HG03097 (cell line): ENCODE results near the gene SLC22A7.

ENCODE experiments used
- ATAC-seq: cut with Tn5 transposase; IDR thresholded peaks from one replicate; pipeline ENCODE4 v1.9.1; 2021; ENCODE audit not compliant: unreplicated experiment, low FRiP score

SLC22A7 gene

DNA sequence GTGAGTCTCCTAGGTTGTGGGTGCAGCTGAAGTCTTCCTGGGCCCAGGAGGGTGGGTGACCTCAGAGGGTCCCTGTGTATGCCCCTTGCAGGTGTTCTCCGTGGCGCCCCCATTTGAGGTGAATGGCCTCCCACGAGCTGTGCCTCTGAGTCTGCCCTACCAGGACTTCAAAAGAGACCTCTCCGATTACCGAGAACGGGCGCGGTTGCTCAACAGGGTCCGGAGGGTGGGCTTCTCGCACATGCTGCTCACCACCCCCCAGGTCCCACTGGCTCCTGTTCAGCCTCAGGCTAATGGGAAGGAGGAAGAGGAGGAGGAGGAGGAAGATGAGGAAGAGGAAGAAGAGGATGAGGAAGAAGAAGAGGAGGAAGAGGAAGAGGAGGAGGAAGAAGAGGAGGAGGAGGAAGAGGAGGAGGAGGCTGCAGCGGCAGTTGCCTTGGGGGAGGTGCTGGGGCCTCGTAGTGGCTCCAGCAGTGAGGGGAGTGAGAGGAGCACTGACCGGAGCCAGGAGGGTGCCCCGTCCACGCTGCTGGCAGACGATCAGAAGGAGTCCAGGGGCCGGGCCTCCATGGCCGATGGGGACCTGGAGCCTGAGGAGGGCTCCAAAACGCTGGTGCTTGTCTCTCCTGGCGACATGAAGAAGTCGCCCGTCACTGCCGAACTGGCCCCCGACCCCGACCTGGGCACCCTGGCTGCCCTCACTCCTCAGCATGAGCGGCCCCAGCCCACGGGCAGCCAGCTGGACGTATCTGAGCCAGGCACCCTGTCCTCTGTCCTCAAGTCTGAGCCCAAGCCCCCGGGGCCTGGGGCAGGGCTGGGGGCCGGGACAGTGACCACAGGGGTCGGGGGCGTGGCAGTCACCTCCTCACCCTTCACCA lies 15.2 kb upstream of the SLC22A7 start:
- ATAC-seq = no peak

DNA sequence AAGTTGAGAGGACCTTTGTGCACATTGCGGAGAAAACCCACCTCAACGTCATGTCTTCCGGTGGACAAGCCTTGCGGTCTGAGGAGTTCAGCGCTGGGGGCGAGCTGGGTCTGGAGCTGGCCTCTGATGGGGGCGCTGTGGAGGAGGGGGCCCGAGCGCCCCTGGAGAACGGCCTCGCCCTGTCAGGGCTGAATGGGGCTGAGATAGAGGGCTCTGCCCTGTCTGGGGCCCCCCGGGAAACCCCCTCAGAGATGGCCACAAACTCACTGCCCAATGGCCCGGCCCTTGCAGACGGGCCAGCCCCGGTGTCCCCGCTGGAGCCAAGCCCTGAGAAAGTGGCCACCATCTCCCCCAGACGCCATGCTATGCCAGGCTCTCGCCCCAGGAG lies 14.6 kb upstream of the SLC22A7 start:
- no peak for ATAC-seq

DNA sequence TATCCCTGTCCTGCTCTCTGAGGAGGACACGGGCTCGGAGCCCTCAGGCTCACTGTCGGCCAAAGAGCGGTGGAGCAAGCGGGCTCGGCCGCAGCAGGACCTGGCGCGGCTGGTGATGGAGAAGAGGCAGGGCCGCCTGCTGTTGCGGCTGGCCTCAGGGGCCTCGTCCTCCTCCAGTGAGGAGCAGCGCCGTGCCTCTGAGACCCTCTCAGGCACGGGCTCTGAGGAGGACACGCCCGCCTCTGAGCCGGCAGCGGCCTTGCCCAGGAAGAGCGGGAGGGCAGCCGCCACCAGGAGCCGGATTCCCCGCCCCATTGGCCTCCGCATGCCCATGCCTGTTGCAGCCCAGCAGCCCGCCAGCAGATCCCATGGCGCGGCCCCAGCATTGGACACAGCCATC lies 14.2 kb upstream of the SLC22A7 start:
- no peak for ATAC-seq

DNA sequence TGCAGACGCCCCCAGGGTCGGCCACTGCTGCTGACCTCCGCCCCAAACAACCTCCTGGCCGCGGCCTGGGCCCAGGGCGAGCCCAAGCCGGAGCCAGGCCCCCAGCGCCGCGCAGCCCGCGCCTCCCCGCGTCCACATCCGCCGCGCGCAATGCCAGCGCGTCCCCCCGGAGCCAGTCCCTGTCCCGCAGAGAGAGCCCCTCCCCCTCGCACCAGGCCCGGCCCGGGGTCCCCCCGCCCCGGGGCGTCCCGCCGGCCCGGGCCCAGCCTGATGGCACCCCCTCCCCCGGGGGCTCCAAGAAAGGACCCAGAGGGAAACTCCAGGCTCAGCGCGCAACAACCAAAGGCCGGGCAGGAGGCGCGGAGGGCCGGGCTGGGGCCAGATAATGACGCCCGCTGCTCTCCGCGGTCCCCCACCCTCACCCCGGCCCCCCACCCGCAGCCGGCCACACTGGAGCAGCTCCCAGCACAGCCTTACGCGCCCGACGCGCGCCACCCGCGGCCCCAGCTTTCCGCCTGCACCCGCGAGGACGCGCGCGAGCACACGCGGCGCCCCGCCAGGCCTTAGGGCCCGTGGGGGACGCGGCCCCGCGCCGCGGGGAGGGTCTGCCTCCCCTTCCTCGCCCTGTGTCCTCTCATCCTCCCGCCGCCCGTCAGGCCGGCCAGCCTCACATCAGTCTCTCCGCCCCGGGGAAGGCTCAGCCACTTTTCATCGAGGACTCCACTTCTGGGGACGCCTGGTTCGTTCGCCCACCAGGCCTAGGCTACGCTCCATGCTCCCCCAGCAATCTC lies 12.9 kb upstream of the SLC22A7 start:
- no peak for ATAC-seq

DNA sequence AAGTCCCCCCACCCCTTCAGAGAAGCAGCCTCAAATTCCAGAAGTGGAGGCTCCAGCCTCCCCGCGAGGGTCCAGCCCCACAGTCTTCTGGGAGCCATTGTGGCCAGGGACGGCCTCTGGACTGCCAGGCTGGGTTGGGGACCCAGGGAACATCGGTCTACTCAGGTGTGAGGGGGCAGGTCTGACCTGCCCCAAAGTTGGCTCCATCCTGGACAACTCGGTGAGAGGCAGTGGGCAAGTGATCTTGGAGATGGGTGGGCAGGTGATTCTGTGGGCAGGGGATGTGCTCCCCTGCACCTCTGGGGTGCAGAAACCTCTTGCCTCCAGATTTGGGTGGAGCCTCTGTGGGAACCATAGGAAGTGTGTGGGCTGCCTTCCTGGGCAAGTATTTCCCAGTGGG lies 12.2 kb upstream of the SLC22A7 start:
- no peak for ATAC-seq

DNA sequence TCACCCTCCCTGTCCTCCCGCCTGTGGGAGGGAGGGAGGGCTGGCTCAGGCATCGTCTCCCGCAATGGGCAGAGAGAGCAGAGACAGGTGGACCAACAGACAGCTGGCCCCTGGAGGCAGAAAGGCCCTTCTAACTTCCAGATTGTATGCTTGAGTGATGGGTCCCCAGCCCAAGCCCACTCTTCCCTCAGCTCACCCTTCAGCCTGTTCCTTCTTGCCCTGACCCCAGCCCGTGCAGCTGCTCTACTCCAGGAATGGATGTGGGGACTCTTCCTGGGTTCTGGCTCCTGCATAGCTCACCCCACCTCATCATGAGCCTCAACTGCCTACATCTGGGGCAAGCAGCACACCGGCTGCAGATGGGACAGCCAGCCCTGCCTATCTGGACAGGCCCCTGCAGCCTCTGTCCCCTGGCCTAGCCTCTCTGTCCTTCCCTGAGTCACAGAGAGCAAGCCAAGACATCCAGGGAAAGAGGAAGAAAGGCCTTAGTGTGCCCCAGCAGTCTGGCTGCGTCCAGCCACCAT lies 11.5 kb upstream of the SLC22A7 start:
- no peak for ATAC-seq

DNA sequence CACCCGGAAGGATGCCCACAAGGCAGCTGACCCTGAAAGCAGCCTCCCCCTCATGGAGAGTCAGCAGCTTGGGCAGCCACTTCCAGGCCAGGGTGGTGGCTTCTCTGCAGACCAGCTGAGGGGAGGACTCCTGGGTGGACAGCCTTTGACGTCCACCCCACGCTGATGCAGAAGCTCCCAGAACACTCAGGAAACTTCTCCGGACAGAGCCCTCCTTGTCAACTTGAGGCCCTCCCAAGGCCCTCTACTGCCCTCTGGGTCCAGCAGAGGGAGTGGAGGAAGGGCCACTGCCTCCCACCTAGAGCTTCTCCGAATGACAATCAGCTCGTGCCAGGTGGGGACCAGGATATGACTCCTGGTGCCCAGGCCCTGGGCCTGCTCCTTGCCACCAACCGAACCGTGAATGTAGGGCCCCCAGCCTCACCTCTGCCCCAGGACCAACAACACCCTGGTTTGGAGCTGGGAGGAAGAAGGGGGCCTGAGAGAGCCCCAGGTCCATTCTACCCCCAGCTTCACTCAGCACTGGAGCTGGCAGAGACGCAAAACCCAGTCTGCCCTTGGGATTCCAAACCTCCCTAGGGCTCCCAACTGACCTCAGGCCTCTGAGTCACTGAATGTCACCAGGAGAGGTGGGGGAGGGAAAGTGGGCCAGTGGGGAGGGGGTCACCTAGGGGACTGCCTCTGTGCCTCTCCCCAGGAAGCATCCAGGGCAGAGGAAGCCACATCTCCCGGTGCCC lies 10.9 kb upstream of the SLC22A7 start:
- ATAC-seq = no peak

DNA sequence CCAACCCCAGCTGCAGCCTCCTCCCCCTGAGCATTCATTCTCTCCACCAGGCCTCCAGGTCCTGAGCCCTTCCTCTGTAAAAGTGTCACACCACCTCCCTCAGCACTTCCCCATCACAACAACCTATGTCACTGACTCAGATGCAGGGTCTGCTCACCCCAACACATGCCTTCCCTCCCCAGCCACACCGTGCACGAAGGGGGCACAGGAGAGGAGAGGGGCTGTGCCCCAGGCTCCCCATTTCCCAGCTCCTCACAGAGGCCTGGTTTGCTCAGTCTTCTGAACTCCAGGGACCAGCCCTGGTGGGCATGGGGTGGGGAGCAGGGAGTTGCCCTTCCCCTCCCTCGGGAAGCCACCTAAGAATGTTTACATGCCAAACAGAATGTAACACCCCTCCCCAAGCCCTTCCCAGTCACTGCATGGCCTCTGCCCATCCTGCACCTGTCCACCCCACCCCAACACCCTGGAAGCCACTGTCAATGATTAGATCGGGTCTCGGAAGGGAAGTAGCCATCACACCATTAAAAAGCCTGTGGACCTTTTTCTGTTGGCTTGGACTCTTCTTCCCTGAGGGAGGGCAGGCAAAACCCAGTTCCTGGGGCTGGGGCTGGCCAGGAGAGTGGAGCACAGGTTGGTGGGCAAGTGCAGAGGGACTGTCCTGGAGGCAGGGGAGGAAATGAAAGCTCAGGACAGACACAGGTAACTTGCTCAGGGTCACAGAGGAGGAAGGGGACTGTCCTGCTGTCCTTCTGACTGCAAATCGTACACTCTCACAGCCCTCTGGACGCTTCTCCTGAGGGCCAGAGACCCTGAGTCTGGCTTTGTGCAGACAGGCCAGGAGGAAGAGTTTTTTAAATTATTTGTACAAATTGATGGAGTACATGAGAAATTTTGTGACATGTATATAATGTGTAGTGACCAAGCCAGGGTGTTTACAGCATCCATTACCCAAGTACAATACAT lies 10.1 kb upstream of the SLC22A7 start:
- no peak for ATAC-seq

DNA sequence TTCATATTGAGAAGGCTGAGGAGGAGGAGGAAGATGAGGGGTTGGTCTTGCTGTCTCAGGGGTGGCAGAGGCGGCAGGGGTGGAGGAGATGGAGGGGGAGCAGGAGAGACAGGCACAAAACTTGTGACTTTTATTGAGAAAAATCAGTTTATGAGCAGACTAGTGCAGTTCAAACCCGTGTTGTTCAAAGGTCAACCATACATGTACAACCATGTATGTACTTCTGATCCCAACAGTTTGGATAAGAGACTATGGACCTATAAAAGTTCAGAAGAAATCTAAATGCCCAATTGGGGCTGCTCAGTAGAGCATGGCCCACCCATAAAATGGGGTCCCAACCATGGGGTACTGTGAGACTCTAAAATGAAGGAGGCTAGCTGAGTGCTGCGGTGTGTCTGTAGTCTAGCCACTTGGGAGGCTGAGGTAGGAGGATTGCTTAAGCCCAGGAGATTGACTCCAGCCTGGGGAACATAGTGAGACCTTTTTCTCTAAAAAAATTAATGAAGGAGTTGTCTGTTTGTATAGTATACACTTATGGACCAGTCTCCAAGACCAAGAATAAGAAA lies 7.6 kb upstream of the SLC22A7 start:
- ATAC-seq = no peak

DNA sequence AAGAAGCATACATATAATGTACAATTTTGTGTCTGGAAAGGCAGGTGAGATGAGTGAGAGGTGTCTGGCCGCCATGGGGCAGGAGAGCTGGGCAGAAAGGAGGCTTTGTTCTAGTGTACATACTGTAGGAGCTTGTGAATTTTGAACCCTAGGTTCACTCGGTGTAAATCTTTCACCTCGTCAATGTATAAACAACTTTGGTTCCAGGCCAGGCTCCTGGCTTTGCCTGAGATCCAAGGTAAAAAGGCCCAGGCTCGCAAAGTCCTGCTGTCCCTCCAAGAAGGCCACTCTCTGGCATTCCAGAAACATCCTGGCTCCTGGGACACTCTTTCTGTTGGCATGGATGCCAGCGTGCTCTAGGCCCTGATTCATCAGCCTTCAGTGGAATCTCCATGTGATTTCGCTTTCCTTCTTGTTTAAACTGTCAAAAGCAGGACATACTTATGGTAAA lies 7.1 kb upstream of the SLC22A7 start:
- ATAC-seq = no peak

DNA sequence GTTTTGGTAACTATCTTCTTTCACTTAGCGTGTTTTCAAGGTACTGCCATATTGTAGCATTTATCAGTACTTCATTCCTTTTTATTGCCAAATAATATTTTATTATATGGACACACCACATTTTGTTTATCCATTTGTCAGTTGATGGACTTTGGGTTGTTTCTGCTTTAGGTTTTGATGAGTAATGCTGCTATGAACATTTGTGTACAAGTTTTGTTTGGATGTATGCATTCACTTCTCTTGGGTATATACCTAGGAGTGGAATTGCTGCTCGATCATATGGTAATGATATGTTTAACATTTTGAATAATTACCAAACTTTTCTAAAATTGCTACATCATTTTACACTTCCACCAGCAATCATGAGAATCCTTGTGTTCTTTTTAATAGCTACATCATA lies 6.4 kb upstream of the SLC22A7 start:
- no peak for ATAC-seq

DNA sequence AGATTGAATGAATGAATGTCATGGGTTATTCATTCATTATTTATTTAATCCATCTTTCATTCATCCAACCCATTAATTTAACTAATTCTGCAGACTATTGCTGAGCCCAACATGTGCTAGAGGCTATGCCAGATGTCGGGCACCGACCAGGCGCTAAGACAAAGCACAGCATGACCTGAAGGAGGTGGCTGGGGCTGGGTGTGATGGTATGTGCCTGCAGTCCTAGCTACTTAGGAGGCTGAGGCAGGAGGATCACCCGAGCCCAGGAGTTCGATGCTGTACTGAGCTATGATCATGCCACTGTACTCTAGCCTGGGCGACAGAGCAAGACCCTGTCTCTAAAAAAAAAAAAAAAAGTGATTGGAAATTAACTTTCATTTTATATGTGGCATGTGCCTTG lies 5.7 kb upstream of the SLC22A7 start:
- no peak for ATAC-seq

DNA sequence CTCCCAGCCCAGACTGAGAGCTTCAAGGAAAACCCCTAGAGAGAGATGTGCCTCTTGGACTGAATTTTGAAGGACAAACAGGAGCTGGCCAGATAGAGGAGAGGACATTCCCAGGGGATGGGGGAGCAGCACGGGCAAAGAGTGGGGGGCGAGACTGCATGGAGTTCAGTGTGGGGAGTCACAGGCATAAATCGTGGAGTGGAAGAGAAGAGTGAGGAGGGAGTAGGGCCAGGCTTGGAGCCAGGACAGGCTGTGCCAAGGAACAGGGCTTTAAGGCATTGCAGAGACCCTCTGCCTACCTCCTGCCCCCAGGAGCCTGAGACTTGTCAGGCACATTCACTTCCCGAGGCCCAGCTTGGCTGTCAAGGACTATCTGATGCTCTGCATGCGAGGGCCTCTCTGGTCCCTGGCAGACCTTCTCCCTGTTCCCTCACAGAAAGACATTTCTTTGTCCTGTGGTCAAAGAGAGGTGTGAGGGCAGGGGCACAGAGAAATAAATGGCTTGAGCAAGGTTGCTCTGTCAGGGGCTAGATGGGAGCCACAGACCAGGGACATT lies 5.2 kb upstream of the SLC22A7 start:
- ATAC-seq = no peak

DNA sequence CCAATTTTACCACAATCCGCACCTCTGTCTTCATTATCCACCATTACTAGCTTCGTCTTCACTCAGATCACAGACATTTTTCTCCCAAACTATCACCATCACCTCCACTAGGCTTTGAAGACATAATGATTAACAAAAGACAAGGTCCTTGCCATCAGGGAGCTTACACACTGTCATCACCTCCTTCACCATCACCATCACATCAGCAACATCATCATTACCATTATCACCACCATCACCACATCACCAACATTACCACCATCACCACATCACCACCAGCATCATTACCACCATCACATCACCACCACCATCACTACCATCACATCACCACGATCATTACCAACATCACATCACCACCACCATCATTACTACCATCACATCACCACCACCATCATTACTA lies 4.4 kb upstream of the SLC22A7 start:
- no peak for ATAC-seq

DNA sequence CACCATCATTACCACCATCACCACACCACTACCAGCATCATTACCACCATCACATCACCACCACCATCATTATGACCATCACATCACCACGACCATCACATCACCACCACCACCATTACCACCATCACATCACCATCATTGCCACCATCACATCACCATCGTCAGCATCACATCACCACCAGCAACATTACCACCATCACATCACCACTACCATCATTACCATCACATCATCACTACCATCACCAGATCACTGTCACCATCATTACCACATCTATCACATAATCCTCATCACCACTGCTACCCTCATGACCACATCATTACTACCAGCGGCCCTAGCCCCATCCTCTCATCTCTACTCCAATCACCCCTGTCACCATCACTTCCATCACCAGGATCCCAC lies 3.5 kb upstream of the SLC22A7 start:
- no peak for ATAC-seq

DNA sequence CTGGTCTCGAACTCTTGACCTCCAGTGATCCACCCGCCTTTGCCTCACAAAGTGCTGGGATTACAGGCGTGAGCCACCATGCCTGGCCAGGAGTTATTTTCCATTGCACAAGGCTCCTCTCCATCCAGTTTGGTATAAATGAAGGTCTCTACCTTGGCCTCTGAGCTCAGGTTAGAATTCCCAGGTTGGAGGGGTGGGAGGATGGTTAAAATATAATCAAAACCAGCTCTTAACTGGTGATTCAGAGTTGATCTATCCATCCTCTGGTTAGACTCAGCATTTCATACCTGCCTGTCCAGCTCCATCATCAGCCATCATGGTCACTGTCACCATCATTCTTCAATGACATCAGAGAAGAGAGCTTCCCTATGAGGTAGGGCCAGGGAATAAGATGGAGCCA lies 2.6 kb upstream of the SLC22A7 start:
- ATAC-seq = no peak

DNA sequence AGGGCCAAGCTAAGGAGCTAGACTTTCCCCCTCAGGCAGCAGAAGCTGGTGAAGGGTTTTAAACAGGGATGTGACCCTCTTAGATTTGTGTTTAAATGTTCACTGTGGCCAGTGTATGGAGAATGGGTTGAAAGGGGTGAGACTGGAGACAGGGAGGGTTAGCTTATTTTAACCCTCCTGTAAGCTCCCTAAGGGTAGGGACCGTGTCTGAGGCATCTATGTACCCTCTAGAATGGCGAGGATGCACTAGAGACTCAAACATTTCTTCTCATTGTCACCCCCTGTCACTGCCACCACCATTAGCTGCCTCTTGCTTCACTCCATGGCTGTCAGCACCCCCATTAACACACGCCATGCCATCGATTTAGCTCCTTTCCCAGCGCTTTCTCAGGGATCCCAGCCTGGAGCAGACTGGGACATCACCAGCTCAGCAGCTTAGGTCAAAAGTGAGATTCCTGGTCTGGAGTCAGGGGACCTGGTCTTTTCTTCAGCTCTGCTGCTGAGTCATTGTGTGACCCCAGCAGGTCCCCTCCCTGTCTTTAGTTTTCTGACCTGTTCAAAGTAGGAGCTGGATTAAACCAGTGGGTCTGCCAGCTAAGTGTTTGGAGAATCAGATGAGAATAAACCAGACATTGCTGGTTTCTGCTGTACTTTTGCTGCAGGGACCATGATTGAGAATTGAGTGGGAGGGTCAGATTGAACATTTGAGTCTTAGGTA lies 1.1 kb upstream of the SLC22A7 start:
- ATAC-seq = no peak

DNA sequence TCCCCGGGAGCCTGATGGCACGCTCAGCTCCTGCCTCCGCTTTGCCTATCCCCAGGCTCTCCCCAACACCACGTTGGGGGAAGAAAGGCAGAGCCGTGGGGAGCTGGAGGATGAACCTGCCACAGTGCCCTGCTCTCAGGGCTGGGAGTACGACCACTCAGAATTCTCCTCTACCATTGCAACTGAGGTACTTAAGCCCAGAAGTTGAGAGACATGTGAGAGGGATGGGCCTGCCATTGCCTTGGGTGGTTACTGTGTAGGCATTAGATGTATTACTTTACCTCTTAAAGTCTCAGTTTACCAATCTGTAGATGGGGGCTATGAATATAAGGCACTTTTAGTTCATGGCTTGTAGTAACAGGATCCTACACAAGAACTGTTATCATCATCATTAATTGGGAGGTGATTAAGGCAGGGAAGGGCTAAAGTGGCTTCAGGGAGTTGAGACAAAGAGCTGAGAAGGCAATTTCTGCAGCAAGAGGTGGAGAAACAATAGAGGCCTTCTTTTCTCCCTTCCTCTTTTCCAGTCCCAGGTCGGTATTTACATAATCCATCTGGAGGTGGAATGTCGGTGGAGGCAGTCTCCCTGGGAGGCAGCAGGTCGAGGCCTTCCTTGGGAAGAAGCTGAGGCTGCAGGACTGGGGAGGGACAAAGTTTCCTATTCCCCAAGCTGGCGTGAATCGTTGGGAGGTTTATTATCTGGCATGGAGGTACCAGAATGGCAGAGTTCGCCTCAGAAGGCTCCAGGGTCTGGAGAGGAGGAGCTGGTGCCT lies 691 bp downstream of the SLC22A7 start:
- ATAC-seq = no peak
